ENCODE results near the gene GJA4. TPM values are rescaled to one million over a fixed set of nuclear protein-coding genes. Genes with fewer than 3 reads are reported as not detected.

Gene GJA4
- total RNA-seq, 1 donor from 2014 or later = 22.3 TPM

- H3K36me3 Mint-ChIP-seq (ENCODE audit: low read depth) = no peaks in the 10 kb centered on the region
- H3K27me3 Mint-ChIP-seq (ENCODE audit: low read depth) = no peaks in the 10 kb centered on the region
- H3K9me3 Mint-ChIP-seq = no peaks in the 10 kb centered on the region
- H3K4me3 Mint-ChIP-seq = no peak within 1 kb of the TSS
- no peak for DNase-seq (ENCODE audit: low read depth, low spot score)
- TF ChIP-seq CTCF (conservative IDR thresholded peaks at IDR 0.05) = no peak
- H3K4me1 Mint-ChIP-seq = no peaks in the 10 kb centered on the region
- no peak within 1 kb of the TSS for H3K27ac Mint-ChIP-seq (ENCODE audit: unreplicated experiment)
Observed at GRCh38 chr1:34754964-34755637, 37.7 kb upstream of the GJA4 start, which contains the start of gene GJB5. TSS of gene GJB5 (plus strand) at chr1:34755047. CDS start at chr1:34757331, 2,284 bp downstream.

DNA sequence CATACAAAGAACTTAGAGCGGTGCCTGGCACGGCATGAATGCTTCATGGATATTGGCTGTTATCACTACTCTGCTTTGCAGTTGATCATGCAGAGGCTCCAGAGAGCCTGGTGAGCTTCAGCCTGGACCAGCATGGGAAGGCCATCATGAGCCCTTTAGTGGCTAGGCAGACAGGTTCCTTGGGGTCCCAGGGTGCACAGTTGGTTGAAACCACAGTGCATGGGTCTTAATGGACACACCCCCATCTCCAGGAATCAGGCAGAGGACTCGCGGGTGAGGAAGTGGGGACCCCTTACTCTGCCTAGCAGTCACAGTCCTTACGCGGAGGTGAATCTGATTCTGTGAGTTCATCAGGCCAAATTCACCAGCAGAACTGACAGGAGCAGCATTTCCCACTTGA lies 36.8 kb upstream of the GJA4 start:
- no peaks in the 10 kb centered on the region for H3K9me3 Mint-ChIP-seq
- DNase-seq (ENCODE audit: low read depth, low spot score) = no peak
- no peak for TF ChIP-seq CTCF (conservative IDR thresholded peaks at IDR 0.05)
- no peak overlapping the region for H3K4me3 Mint-ChIP-seq
- no peak overlapping the region for H3K27ac Mint-ChIP-seq (ENCODE audit: unreplicated experiment)
- H3K4me1 Mint-ChIP-seq = no peaks in the 10 kb centered on the region
- no peaks in the 10 kb centered on the region for H3K27me3 Mint-ChIP-seq (ENCODE audit: low read depth)
- H3K36me3 Mint-ChIP-seq (ENCODE audit: low read depth) = no peaks in the 10 kb centered on the region

GRCh38 chr1:34757386-34757785 lies 35.4 kb upstream of the GJA4 start:
- H3K36me3 Mint-ChIP-seq (ENCODE audit: low read depth) = no peaks in the 10 kb centered on the region
- no peaks in the 10 kb centered on the region for H3K4me1 Mint-ChIP-seq
- no peak for TF ChIP-seq CTCF (conservative IDR thresholded peaks at IDR 0.05)

DNA sequence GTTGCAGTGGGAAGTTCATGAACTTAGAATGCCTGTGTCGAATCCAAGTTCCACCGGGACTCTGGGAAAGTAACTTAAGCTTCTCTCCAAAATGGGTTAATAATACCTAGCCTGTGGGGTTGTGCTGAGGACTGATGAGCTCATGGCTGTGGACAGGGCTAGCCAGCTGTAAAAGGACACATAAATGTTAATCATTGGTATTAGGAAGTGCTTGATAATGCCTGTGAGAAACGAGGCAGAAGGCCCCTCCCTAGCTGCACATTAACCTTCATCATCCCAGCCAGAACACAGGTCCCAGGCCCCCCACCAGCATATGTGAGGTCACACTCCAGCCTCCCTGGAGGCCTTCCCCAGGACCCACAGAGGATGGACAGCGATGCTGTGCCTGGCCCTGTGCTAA lies 34.0 kb upstream of the GJA4 start:
- no peak for DNase-seq (ENCODE audit: low read depth, low spot score)
- no peaks in the 10 kb centered on the region for H3K36me3 Mint-ChIP-seq (ENCODE audit: low read depth)
- H3K4me1 Mint-ChIP-seq = no peaks in the 10 kb centered on the region
- TF ChIP-seq CTCF (conservative IDR thresholded peaks at IDR 0.05) = no peak
- H3K9me3 Mint-ChIP-seq = no peaks in the 10 kb centered on the region
- no peak overlapping the region for H3K4me3 Mint-ChIP-seq
- peaks cover 13% of the 10 kb centered on the region for H3K27me3 Mint-ChIP-seq (ENCODE audit: low read depth)
- no peak overlapping the region for H3K27ac Mint-ChIP-seq (ENCODE audit: unreplicated experiment)

More at GRCh38 chr1:34757386-34757785, 35.4 kb upstream of the GJA4 start:
- Mint-ChIP-seq H3K27ac (ENCODE audit: unreplicated experiment) (no peak overlapping the region), H3K4me3 (no peak overlapping the region), H3K27me3 (ENCODE audit: low read depth) (peaks cover 2% of the 10 kb centered on the region), H3K9me3 (no peaks in the 10 kb centered on the region)
- DNase-seq (ENCODE audit: low read depth, low spot score) = no peak

DNA sequence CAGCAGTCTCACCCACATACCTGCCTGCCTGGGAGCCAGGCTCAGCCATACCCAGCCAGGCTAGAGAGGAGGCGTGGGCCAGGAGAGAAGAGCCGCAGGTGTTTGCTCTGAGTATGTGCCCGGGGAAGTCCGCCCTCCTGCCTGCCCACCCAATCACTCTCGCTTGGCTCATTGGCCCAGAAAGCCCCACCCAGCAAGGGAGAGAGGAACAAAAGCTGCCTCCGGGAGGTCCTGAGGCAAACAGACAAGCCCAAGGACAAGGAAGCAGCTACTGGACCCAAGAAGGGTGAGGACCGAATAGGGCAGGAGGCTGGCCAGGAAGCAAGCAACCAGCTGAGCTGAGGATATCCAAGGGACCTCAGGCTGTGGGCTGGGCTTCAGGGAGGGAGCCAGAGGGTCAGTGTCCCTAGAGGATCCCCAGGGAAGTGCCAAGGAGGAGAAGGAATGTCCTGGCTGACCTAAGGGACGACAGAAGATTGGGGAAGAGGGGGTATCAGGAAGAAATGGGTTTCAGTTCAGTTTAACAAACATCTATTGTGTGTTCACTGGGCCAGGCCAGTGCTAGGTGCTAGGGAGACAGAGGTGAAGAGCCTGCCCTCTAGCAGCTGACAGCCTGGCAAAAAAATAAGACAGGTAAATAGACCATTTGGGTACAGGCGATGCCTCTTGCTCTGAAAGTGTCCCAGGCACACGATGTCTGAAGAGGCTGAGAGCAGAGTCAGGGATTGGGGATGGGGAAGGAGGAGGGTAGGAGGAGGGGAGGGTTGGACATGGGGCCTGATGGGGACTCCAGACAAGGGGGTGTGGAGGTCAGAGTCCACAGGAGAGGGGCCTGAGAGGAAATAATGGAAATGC lies 33.1 kb upstream of the GJA4 start, which contains the start of gene GJB4:
GJB4 (plus strand) TSS at position 238 of the 855 bp plus-strand sequence. CDS start 1,515 bp downstream, outside the sequence.
- Mint-ChIP-seq H3K27ac (ENCODE audit: unreplicated experiment) (peak within 1 kb of the TSS; percentile 43), H3K36me3 (ENCODE audit: low read depth) (no peaks in the 10 kb centered on the region), H3K4me3 (no peak within 1 kb of the TSS), H3K4me1 (no peaks in the 10 kb centered on the region), H3K27me3 (ENCODE audit: low read depth) (peaks cover 15% of the 10 kb centered on the region), H3K9me3 (no peaks in the 10 kb centered on the region)
- no peak for DNase-seq (ENCODE audit: low read depth, low spot score)
- TF ChIP-seq CTCF (conservative IDR thresholded peaks at IDR 0.05) = no peak

Measured in neural crest cell (in vitro differentiated cells).